ENCODE measurements around the gene CDH1.
"Not testable (repeated sequence)": the region's sequence is repeated elsewhere in the genome, so short reads cannot be mapped to it uniquely, and the experiment has no call there.

Gene CDH1

DNA sequence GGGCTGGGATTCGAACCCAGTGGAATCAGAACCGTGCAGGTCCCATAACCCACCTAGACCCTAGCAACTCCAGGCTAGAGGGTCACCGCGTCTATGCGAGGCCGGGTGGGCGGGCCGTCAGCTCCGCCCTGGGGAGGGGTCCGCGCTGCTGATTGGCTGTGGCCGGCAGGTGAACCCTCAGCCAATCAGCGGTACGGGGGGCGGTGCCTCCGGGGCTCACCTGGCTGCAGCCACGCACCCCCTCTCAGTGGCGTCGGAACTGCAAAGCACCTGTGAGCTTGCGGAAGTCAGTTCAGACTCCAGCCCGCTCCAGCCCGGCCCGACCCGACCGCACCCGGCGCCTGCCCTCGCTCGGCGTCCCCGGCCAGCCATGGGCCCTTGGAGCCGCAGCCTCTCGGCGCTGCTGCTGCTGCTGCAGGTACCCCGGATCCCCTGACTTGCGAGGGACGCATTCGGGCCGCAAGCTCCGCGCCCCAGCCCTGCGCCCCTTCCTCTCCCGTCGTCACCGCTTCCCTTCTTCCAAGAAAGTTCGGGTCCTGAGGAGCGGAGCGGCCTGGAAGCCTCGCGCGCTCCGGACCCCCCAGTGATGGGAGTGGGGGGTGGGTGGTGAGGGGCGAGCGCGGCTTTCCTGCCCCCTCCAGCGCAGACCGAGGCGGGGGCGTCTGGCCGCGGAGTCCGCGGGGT lies at the start of gene CDH1:
TSS of gene CDH1 (plus strand) at position 247 of the 684 bp plus-strand sequence. CDS start at position 371, 124 bp downstream.
- DNase-seq (ENCODE audit: low spot score): peak; percentile 65

DNA sequence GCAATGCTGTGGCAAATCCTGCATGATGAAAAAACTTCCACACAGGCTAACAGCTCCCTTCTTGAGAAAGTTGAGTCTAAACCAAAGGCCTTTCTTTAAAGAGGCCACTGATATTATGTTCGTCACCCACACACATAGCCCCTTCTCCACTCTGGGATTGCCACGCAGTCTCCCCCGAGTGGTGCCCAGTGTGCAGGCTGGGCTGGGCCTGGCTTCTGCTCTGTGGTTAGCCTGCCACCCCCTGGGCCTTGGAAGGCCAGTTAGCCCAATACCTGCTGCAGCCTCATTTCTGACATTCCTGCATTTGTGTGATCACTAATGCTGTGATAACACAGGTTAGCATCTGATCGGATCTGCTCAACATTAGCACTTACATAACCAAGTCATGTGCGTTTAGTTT lies 47.2 kb upstream of the CDH1 start:
- DNase-seq (ENCODE audit: low spot score): no peak

DNA sequence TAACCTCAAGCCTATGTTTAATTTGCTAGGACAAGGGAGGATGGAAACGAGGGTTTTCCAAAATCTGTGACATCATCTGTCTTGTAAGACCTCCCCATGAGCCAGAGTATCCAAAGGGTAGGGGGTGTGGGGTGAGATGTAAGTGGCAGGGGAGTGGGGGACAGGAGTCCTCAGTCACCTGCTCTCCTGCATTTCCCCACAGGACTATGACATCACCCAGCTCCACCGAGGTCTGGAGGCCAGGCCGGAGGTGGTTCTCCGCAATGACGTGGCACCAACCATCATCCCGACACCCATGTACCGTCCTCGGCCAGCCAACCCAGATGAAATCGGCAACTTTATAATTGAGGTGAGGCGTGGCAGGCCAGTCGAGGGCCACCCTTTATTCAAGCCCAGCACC lies 41.5 kb upstream of the CDH1 start:
- DNase-seq (ENCODE audit: low spot score): no peak

DNA sequence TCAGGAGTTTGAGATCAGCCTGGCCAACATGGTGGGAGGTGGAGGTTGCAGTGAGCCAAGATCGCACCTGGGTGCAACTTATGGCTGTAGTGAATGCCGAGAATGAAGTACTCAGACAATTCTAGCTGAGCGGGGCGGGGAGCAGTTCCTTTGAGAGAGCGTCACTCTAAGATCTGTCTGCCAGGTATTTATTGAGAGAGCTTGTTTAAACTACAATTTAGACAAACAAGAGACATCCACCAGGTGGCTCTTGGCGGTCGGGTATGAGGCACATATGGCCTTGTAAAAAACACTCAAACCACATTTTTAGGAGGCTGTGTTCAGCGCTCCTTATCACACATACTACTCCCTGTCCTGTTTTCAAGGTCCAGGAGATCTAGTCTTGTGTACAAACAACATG lies 40.6 kb upstream of the CDH1 start:
- no peak for DNase-seq (ENCODE audit: low spot score)

DNA sequence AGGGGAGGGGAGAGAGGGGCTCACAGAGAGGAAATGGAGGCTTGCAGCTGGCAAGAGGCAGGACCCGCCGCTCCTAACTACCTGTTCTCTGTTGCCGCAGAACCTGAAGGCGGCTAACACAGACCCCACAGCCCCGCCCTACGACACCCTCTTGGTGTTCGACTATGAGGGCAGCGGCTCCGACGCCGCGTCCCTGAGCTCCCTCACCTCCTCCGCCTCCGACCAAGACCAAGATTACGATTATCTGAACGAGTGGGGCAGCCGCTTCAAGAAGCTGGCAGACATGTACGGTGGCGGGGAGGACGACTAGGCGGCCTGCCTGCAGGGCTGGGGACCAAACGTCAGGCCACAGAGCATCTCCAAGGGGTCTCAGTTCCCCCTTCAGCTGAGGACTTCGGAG lies 39.0 kb upstream of the CDH1 start:
- no peak for DNase-seq (ENCODE audit: low spot score)

DNA sequence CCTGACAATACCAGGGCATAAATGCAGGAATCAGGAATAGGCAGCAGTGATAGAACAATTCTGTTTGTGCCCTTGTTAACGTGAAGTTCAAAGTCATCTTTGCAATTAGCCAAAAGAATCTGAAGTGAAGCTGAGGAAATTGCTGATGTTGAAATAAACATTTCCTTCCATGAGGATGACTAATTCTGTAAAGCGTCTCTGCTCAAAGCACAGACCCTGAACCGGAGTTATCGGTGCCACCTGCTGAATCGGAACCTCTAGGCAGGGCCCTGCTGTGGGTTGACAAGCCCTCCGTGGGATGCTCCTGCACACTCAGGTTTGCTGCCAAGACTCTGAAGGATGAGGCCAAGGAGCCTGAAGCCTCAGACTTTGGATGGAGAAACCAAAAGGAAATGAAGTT lies 37.0 kb upstream of the CDH1 start:
- no peak for DNase-seq (ENCODE audit: low spot score)

DNA sequence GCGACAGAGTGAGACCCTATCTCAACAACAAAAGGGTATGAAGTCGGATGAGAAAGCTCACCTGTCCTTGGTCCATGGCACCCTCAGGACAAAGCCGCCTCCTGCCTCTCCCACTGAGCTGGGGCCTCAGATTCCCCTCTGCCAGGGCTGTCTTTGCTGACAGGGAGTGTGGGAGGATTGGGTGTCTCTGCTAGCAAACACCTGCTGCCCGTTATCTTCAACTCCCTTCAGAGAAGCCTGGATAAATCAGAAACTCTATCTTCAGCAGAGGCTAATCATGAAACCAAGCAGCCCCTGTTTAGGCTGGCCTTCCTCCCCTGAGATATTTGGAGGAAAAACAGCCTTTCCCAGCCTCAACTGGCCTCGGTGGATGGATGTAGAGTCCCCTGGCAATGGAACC lies 36.3 kb upstream of the CDH1 start:
- no peak for DNase-seq (ENCODE audit: low spot score)

DNA sequence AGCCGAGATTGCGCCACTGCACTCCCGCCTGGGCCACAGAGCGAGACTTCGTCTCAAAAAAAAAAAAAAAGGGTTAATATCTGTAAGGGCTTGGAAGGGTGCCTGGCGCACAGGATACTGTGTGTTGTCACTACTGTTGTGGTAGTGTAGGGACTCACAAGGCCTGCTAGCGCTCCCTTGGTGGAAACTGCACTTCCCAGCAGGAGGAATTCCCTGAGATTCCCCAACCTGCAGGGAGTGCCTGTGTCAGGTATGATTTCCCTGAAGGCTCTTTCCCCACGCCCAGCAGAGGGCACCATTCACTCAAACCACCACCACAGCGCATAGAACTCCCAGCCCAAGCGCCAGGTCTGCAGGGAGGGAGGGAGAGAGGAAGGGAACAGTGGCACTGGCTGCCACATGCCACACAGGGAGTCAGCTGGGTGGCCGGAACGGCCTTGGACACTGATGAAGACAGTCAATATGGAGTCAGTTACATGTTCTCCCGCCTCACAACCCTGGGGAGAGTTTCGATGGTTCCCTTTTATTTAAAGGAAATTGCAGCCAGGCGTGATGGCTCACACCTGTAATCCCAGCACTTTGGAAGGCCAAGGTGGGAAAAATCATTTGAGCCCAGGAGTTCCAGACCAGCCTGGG lies 32.7 kb upstream of the CDH1 start:
- DNase-seq (ENCODE audit: low spot score): peak; percentile 86

DNA sequence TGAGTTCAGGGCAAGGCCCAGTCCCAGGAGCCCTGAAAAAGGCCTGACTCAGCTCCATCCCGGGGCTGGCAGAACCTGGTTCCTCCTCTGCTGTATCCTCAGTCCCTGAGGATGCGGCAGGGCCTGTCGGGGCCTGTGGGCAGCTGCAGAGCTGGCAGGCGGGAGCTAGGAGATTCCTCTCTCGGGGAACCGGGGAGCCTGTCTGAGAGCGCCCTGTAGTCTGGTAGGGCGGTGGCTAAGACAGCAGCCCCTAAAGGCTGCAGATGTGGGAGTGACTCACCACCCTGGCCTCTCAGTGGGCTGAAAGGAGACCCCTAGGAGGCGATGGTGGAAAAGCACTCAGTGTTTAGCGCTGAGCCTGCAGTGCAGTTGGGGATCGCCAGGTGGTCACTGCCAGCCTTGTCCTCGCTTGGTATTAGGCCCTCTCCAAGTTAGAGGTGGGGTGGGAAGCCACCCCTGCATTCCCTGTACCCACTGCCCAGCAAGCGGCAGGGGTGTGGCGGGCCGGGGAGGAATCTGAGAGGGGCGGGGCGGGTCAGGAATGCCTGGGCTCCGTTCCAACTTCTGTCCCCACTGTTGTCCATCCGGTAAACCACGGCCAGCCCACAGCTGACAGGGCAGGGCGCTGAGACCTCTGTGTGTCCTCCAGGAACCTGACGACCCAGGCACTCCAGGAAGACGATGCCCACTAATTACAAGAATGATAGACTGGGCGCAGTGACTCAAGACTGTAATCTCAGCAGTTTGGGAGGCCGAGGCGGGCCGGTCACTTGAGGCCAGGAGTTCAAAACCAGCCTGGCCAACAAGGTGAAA lies 29.5 kb upstream of the CDH1 start:
- DNase-seq (ENCODE audit: low spot score): no peak

DNA sequence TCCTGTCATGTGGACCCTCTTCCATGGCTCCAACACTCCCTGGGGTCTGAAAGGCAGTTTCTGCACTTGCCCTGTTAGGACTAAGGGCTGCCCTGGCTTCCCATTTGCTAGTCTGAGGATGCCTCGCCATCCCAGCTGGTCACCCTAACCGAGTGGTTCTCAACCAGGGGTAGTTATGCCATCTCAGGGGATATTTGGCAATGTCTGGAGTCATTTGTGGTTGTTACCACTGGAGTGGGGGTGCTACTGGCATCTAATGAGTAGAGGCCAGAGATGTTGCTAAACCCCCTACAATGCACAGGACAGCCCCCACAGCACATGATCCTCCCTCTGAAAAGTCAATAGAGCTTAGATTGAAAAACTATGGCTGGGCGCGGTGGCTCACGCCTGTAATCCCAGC lies 26.9 kb upstream of the CDH1 start:
- DNase-seq (ENCODE audit: low spot score): no peak

DNA sequence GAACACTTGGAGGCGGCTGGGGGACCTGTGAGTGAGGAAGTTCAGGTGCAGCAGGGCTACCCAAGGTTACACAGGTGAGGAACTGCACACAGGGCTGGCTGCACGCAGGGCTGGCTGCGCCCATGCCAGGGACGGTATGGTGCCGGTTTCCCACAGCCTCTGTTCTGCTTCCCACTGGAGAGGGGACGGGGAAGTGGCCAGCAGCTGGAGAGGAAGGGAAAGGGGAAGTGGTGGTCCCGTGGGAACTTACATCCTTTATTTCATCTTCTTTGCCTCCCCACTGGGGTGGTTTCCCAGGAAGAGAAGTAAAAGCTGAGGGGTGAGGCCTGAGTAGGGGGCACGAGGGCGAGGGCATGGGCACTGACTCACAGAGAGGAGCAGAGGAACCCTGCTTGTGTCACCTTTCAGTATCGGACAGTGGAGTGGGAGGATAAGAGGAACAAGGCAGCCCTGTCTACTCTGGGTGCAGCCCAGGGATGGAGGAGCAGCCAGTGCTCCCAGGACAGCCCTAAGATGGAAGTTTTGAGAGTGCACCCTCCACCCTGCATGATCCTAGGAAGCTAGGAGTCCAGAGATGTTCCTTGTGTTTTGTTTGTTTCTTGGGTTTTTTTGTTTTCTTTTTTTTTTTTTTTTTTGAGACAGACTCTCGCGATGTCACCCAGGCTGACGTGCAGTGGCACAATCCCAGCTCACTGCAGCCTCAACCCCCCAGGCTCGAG lies 25.5 kb upstream of the CDH1 start:
- no peak for DNase-seq (ENCODE audit: low spot score)

DNA sequence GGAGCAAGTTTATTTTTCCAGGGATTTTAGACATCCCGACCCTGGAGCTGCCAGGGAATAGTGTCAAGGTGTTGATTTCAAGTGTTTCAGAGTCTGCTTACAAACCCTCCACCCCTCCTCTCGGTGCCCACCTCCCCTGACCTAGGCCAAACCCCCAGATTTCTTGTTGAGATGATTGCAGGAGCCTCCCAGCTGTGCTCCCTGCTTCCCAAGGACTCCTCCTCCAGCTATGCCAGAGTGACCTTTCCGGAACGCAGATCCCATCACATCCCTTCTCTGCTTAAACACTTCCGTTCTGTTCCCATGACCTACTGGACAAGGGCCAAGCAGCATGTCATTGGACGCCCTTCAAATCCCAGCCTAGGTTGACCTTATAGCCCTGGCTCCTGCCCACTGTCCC lies 23.7 kb upstream of the CDH1 start:
- DNase-seq (ENCODE audit: low spot score): no peak

DNA sequence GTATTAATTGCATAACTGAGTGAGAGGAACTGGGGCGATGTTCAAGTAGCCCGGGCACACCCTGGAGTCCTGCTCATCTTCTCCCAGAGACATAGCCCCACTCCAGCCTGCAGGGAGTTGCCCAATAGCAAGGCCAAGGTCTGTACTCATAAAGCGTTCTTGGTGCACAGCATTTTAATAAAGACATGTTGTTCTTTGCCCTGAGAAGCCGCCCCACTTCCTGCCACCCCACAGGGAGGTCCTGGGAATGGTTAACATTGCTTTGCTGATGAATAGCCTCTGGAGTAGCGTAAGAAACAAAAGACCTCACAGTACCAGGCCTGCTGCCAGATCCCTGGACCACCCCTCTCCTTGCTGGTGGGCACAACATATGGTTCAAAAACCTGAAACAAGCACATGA lies 21.6 kb upstream of the CDH1 start:
- no peak for DNase-seq (ENCODE audit: low spot score)

DNA sequence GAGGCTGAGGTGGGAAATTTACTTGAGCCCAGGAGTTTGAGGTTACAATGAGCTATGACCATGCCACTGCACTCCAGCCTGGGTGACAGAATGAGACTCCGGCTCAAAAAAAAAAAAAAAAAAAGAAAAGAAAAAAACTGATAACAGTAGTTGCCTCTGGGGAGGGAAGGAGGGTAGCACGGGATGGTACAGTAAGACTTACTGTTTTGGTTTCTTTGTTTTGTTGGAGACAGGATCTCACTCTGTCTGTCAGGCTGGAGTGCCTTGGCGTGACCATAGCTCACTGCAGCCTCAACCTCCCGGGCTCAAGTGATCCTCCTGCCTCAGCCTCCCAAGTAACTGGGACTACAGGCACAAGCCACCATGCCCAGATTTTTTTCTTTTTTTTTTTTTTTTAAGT lies 20.6 kb upstream of the CDH1 start:
- not testable (repeated sequence) for DNase-seq (ENCODE audit: low spot score)

DNA sequence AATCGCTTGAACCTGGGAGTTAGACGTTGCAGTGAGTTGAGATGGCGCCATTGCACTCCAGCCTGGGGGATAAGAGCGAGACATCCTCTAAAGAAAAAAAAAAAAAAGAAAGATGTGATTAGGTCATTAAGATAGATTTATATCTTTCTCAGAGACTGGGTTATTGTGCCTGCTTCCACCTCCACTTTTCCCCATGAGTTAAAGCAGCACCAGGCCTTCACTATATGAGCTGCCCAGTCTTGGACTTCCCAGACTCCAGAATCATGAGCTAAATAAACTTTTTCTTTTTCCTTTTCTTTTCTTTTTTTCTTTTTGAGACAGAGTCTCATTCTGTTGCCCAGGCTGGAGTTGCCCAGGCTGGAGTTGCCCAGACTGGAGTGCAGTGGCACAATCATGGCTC lies 19.4 kb upstream of the CDH1 start:
- DNase-seq (ENCODE audit: low spot score): no peak

DNA sequence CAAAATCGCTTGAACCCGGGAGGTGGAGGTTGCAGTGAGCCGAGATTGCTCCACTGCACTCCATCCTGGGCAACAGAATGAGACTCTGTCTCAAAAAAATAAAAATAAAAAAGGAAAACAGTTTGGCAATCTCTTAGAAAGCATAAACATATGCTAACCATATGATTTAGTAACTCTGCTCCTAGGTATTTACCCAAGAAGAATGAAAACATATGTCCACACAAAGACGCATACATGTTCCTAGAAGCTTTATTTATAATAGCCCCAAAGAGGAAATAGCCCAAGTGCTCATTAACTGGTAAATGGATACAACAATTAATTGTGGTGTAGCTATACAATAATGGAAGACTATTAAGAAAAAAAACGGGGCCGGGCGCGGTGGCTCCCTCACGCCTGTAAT lies 18.5 kb upstream of the CDH1 start:
- DNase-seq (ENCODE audit: low spot score): no peak

DNA sequence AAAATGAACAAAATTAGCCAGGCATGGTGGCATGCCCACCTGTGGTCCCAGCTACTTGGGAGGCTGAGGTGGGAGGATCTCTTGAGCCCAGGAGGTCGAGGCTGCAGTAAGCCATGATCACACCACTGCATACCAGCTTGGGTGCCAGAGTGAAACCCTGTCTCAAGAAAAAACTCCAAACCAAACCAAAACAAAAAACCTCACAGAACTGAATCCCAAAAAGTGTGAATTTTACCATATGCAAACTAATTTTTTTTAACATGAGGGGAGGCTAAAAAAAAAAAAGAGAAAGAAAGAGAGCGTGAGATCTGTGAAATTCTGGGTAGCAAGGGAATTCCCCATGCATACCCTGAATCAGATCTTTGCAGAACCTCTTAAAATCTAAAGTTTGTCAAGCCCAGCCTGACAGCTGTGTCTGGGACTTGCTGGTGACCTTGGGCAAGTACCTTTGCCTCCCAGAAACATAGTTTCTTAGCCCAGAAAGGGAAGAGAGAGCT lies 17.1 kb upstream of the CDH1 start:
- no peak for DNase-seq (ENCODE audit: low spot score)

DNA sequence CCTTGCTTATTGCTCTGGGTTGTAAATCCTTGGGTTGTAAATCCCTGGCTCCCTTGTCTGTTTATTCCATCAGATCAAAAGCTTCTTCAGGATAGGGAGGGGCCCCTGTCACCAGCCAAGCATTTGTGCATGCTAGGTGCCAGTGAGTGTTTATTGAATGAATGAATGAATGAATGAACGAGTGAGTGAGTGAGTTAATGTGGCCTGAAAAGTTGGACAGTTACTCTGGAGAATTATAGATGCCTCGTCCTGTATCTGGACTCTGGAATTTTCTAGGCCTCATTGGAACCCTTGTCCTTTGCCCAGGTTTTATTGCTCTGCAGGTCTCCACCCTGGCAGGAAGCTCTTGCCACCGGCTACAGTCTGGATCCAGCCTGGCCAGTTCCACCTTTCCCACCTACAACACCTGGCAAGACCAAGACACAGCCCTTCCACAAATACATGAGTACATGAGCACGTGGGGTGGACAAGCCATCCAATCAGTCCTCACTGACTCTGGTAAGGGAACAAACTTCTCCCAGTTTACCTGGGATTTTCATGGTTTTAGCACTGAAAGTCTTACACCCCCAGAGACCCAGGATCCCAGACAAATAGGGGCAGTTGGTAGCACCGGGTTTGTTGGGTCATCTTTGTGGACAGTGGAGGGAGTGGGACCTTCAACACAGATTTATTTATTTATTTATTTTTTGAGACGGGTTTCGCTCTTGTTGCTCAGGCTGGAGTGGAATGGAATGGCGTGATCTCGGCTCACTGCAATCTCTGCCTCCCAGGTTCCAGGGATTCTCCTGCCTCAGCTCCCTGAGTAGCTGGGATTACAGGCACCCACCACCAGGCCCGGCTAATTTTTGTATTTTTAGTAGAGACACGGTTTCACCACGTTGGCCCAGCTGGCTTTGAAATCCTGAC lies 14.7 kb upstream of the CDH1 start:
- no peak for DNase-seq (ENCODE audit: low spot score)

DNA sequence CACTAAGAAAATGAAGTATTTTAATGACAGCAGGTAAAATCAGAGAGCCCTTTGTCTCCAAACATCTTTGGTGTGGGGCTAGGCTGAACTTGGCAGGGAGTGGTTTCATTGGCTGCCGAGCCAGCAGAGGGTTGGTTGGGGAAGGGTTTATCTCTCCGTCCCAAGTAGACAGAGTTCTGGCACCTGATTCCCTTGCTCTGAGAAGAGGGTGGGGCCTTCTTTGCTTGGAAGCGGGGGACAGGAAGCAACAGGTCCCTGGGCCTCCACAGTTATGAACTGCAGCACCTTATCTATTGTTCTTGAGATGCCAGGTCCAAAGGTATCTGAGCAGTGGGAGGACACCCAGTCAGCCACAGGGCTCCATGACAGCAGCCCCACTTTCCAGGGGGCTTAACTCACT lies 12.3 kb upstream of the CDH1 start:
- DNase-seq (ENCODE audit: low spot score): no peak

DNA sequence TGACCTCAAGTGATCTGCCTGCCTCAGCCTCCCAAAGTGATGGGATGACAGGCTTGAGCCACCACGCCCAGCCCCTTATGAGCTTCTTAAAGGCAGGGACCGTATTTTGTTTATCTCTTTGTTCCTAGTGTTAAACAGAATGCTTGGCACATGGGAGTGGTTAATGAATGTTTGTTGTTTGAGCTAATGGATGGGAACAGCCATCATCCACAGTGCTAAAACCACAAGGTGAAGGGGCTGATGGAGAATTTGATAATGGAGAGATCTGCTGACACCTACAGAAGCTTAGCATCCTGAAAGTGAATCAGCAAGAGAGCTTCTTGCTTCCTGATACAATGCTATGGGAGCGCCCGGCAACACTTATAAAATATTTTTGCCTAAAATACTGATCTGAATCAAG lies 8.6 kb upstream of the CDH1 start:
- no peak for DNase-seq (ENCODE audit: low spot score)

DNA sequence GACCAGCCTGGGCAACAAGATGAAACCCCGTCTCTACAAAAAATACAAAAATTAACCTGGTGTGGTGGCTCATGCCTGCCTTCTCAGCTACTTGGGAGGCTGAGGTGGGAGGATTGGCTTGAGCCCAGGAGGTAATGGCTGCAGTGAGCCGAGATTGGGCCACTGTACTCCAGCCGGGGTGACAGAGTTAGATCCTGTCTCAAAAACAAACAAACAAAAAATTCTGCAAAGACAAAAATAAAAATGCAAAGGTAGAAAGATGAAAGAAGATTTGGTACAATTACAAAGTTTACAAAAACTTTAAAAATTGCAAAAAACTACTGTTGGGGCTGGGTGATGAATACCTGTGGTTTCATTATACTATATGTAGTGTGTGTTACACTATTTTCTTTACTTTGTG lies 5.5 kb upstream of the CDH1 start:
- no peak for DNase-seq (ENCODE audit: low spot score)

Measured in D341Med (cell line).